Naive thymus-derived CD4-positive, alpha-beta T cell (primary cell): ENCODE data around the gene STRN4. TPM values are rescaled to one million over a fixed set of nuclear protein-coding genes. Genes with fewer than 3 reads are reported as not detected.

Experiments
- ATAC-seq: fragments of 150-1000 bp; cut with Tn5 transposase; 2 replicates; pipeline ENCODE4 v1.10.0; 2021; ENCODE audit warnings: mild to moderate bottlenecking, moderate library complexity
- CTCF ChIA-PET: fragments of 350-600 bp; sonication (Branson Sonifier 250); formaldehyde crosslinking; loops from one replicate; lab custom pipeline; 2021; ENCODE audit warnings: antibody characterized with exemption; lab: Charles Lee
- POLR2A ChIA-PET: fragments of 350-600 bp; sonication (Branson Sonifier 250); formaldehyde crosslinking; loops from one replicate; lab custom pipeline; 2021; ENCODE audit warnings: antibody characterized with exemption, inconsistent platforms; lab: Charles Lee
- DNase-seq, 9 donors: peaks; one replicate each; pipeline versions ENCODE4 v3.0.0 to v3.0.0-alpha.2; 2020 to 2022; ENCODE audit warnings: mixed read lengths in 1 of 9
- H3K27ac ChIP-seq: one replicate; pipeline ENCODE4 v1.7.0; 2013; ENCODE audit warnings: mild to moderate bottlenecking, low read depth, low read length, moderate library complexity
- H3K27me3 ChIP-seq, 2 donors: one replicate each; pipeline ENCODE4 v1.7.0; 2013; ENCODE audit warnings: low read length in 2 of 2, mild to moderate bottlenecking in 2 of 2, moderate library complexity in 2 of 2; ENCODE audit not compliant: control insufficient read depth in 2 of 2, insufficient read depth in 2 of 2
- H3K36me3 ChIP-seq, 3 experiments: 1 replicate in 2 of 3; 2 replicates in 1 of 3; pipeline ENCODE4 v1.7.0; 2013; ENCODE audit warnings: low read length in 3 of 3, mild to moderate bottlenecking in 3 of 3, moderate library complexity in 1 of 3; ENCODE audit not compliant: insufficient read depth in 3 of 3, control insufficient read depth in 2 of 3
- H3K4me1 ChIP-seq, 2 donors: one replicate each; pipeline ENCODE4 v1.7.0; 2013; ENCODE audit warnings: low read length in 2 of 2, mild to moderate bottlenecking in 2 of 2, moderate library complexity in 1 of 2; ENCODE audit not compliant: control insufficient read depth in 2 of 2, insufficient read depth in 2 of 2
- H3K4me3 ChIP-seq: 2 replicates; pipeline ENCODE4 v1.7.0; 2013; ENCODE audit warnings: mild to moderate bottlenecking, low read length
- H3K9me3 ChIP-seq, 3 experiments: 1 replicate in 2 of 3; 2 replicates in 1 of 3; pipeline ENCODE4 v1.7.0; 2013; ENCODE audit warnings: low read length in 3 of 3; ENCODE audit not compliant: control insufficient read depth in 2 of 3
- H3K27ac Mint-ChIP-seq, 9 donors: one replicate each; pipeline ENCODE4 v1.8.0; 2020 to 2022; ENCODE audit warnings: mixed read lengths in 9 of 9, mild to moderate bottlenecking in 8 of 9, moderate library complexity in 5 of 9, inconsistent platforms in 2 of 9
- H3K27me3 Mint-ChIP-seq, 5 donors: one replicate each; pipeline ENCODE4 v1.8.0; 2021 to 2022; ENCODE audit warnings: mixed read lengths in 5 of 5, mild to moderate bottlenecking in 1 of 5
- H3K36me3 Mint-ChIP-seq, 5 donors: one replicate each; pipeline ENCODE4 v1.8.0; 2020 to 2022; ENCODE audit warnings: mixed read lengths in 5 of 5, mild to moderate bottlenecking in 3 of 5, inconsistent platforms in 1 of 5
- H3K4me1 Mint-ChIP-seq, 7 donors: one replicate each; pipeline ENCODE4 v1.8.0; 2020 to 2022; ENCODE audit warnings: mixed read lengths in 7 of 7, mild to moderate bottlenecking in 3 of 7, inconsistent platforms in 1 of 7
- H3K4me3 Mint-ChIP-seq, 10 donors: one replicate each; pipeline ENCODE4 v1.8.0; 2020 to 2022; ENCODE audit warnings: mild to moderate bottlenecking in 10 of 10, mixed read lengths in 10 of 10, moderate library complexity in 6 of 10, inconsistent platforms in 2 of 10
- H3K9me3 Mint-ChIP-seq, 11 donors: one replicate each; pipeline ENCODE4 v1.8.0; 2020 to 2022; ENCODE audit warnings: mixed read lengths in 11 of 11, mild to moderate bottlenecking in 4 of 11, inconsistent platforms in 1 of 11, moderate library complexity in 1 of 11
- intact Hi-C, 2 donors: fragments of 100-400 bp; cut with micrococcal nuclease; formaldehyde crosslinking; loops; one replicate each; pipeline ENCODE4 v1.15.1; 2023
- polyA plus RNA-seq, 2 donors: library from polyadenylated mRNA; unstranded; fragments of 300-500 nt; fragmentation: Illumina TruSeq; gene quantifications; one replicate each; pipeline ENCODE4 v1.2.3, GENCODE V29; 2021
- total RNA-seq, 6 experiments: library from RNA in 5 of 6; stranded (reverse) in 5 of 6; gene quantifications; 1 replicate in 5 of 6; 2 replicates in 1 of 6; pipeline ENCODE4 v1.2.3 and lab custom pipeline; 2021 to 2026

The STRN4 gene
- total and polyA plus RNA-seq, 7 experiments from 2014 or later: 16.2 to 120 (median 87.1) TPM

- DNase-seq: no peak
- no peaks in the 10 kb centered on the region for H3K9me3 ChIP-seq
- no peaks in the 10 kb centered on the region for H3K4me1 ChIP-seq
- H3K27me3 ChIP-seq: no peaks in the 10 kb centered on the region
- H3K27ac Mint-ChIP-seq: no peak overlapping the region
- no peak overlapping the region for H3K27ac ChIP-seq
- intact Hi-C loops: no loop called here
- peaks cover 0 to 1% (median 0%) of the 10 kb centered on the region in 5 donors for H3K36me3 Mint-ChIP-seq
- ATAC-seq: no peak
- ChIA-PET POLR2A (no interaction called here), CTCF (no interaction called here)
- peaks cover 0 to 9% (median 0%) of the 10 kb centered on the region in 3 experiments for H3K36me3 ChIP-seq
- H3K4me3 Mint-ChIP-seq: no peak overlapping the region
- no peaks in the 10 kb centered on the region for H3K27me3 Mint-ChIP-seq
- H3K9me3 Mint-ChIP-seq: no peaks in the 10 kb centered on the region
- no peak overlapping the region for H3K4me3 ChIP-seq
- peaks cover 0 to 10% (median 5%) of the 10 kb centered on the region in 7 donors for H3K4me1 Mint-ChIP-seq
These were observed 13.6 kb upstream of the STRN4 start for GRCh38 chr19:46759817-46760333.

DNA sequence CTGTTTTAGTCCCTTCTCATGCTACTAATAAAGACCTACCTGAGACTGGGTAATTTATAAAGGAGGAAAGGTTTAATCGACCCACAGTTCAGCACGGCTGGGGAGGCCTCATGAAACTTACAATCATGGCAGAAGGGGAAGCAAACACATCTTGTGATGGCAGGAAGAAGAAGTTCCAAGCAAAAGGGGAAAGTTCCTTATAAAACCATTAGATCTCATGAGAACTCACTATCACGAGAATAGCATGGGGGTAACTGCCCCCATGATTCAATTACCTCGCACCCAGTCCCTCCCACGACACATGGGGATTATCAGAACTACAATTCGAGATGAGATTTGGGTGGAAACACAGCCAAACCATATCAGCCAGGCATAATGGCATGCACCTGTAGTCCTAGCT lies 13.0 kb upstream of the STRN4 start:
- ChIA-PET POLR2A (no interaction called here), CTCF (interaction anchor here (1.7 to 2.8 kb wide), 3 partner anchors 63 to 254 kb away, joined by 6 to 49 read pairs (median 8); no protein-coding TSS in a partner anchor)
- H3K9me3 ChIP-seq: no peaks in the 10 kb centered on the region
- Mint-ChIP-seq H3K4me3 (no peak overlapping the region), H3K4me1 (peaks cover 0 to 10% (median 5%) of the 10 kb centered on the region in 7 donors), H3K27me3 (no peaks in the 10 kb centered on the region), H3K27ac (no peak overlapping the region), H3K36me3 (peaks cover 0 to 1% (median 0%) of the 10 kb centered on the region in 5 donors), H3K9me3 (no peaks in the 10 kb centered on the region)
- H3K27ac ChIP-seq: no peak overlapping the region
- intact Hi-C loops: no loop called here
- no peak overlapping the region for H3K4me3 ChIP-seq
- DNase-seq (no peak), ATAC-seq (no peak)
- peaks cover 0 to 9% (median 0%) of the 10 kb centered on the region in 3 experiments for H3K36me3 ChIP-seq
- no peaks in the 10 kb centered on the region for H3K27me3 ChIP-seq
- no peaks in the 10 kb centered on the region for H3K4me1 ChIP-seq

DNA sequence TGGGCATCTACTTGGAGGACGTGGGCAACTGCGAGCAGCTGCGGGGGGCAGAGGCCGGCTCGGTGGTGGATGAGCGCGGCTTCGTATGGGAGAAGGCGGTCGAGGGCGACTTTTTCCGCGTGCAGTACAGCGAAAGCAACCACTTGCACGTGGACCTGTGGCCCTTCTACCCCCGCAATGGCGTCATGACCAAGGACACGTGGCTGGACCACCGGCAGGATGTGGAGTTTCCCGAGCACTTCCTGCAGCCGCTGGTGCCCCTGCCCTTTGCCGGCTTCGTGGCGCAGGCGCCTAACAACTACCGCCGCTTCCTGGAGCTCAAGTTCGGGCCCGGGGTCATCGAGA lies 10.3 kb upstream of the STRN4 start:
- intact Hi-C loops: no loop called here
- no peak overlapping the region for H3K4me3 ChIP-seq
- POLR2A ChIA-PET: interaction anchor here (0.9 kb wide), 1 partner anchor 84 kb away, joined by 3 read pairs; no protein-coding TSS in a partner anchor

DNA sequence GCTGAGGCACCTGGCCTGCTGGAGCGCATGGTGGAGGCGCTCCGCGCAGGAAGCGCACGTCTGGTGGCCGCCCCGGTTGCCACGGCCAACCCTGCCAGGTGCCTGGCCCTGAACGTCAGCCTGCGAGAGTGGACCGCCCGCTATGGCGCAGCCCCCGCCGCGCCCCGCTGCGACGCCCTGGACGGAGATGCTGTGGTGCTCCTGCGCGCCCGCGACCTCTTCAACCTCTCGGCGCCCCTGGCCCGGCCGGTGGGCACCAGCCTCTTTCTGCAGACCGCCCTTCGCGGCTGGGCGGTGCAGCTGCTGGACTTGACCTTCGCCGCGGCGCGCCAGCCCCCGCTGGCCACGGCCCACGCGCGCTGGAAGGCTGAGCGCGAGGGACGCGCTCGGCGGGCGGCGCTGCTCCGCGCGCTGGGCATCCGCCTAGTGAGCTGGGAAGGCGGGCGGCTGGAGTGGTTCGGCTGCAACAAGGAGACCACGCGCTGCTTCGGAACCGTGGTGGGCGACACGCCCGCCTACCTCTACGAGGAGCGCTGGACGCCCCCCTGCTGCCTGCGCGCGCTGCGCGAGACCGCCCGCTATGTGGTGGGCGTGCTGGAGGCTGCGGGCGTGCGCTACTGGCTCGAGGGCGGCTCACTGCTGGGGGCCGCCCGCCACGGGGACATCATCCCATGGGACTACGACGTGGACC lies 9.7 kb upstream of the STRN4 start:
- CTCF ChIA-PET: interaction anchor here (1.1 to 6.1 kb wide), 4 partner anchors 11 to 85 kb away, joined by 3 to 49 read pairs (median 18); no protein-coding TSS in a partner anchor
- no peaks in the 10 kb centered on the region for H3K9me3 Mint-ChIP-seq
- H3K4me3 ChIP-seq: no peak overlapping the region
- intact Hi-C loops: no loop called here
- H3K36me3 ChIP-seq: peaks cover 0 to 15% (median 0%) of the 10 kb centered on the region in 3 experiments
- H3K9me3 ChIP-seq: no peaks in the 10 kb centered on the region
- H3K4me1 ChIP-seq: no peaks in the 10 kb centered on the region
- H3K36me3 Mint-ChIP-seq: peaks cover 0 to 4% (median 1%) of the 10 kb centered on the region in 5 donors
- POLR2A ChIA-PET: interaction anchor here (0.9 kb wide), 1 partner anchor 85 kb away, joined by 3 read pairs; no protein-coding TSS in a partner anchor
- no peaks in the 10 kb centered on the region for H3K27me3 Mint-ChIP-seq
- no peak for DNase-seq
- H3K27ac ChIP-seq: no peak overlapping the region
- no peak overlapping the region for H3K27ac Mint-ChIP-seq
- no peak for ATAC-seq
- no peaks in the 10 kb centered on the region for H3K27me3 ChIP-seq
- peaks cover 4 to 18% (median 10%) of the 10 kb centered on the region in 7 donors for H3K4me1 Mint-ChIP-seq
- H3K4me3 Mint-ChIP-seq: no peak overlapping the region

More for the DNA sequence above, 10.3 kb upstream of the STRN4 start:
- no peak overlapping the region for H3K4me3 Mint-ChIP-seq
- peaks cover 0 to 4% (median 1%) of the 10 kb centered on the region in 5 donors for H3K36me3 Mint-ChIP-seq
- H3K4me1 Mint-ChIP-seq: peaks cover 4 to 18% (median 10%) of the 10 kb centered on the region in 7 donors
- H3K9me3 ChIP-seq: no peaks in the 10 kb centered on the region
- ATAC-seq: no peak
- H3K27ac Mint-ChIP-seq: no peak overlapping the region
- H3K27me3 Mint-ChIP-seq: no peaks in the 10 kb centered on the region
- no peaks in the 10 kb centered on the region for H3K4me1 ChIP-seq
- CTCF ChIA-PET: interaction anchor here (1.1 to 2.8 kb wide), 3 partner anchors 11 to 84 kb away, joined by 3 to 49 read pairs (median 4); no protein-coding TSS in a partner anchor
- H3K36me3 ChIP-seq: peaks cover 0 to 15% (median 0%) of the 10 kb centered on the region in 3 experiments
- H3K9me3 Mint-ChIP-seq: no peaks in the 10 kb centered on the region
- no peak for DNase-seq
- H3K27ac ChIP-seq: no peak overlapping the region
- H3K27me3 ChIP-seq: no peaks in the 10 kb centered on the region

DNA sequence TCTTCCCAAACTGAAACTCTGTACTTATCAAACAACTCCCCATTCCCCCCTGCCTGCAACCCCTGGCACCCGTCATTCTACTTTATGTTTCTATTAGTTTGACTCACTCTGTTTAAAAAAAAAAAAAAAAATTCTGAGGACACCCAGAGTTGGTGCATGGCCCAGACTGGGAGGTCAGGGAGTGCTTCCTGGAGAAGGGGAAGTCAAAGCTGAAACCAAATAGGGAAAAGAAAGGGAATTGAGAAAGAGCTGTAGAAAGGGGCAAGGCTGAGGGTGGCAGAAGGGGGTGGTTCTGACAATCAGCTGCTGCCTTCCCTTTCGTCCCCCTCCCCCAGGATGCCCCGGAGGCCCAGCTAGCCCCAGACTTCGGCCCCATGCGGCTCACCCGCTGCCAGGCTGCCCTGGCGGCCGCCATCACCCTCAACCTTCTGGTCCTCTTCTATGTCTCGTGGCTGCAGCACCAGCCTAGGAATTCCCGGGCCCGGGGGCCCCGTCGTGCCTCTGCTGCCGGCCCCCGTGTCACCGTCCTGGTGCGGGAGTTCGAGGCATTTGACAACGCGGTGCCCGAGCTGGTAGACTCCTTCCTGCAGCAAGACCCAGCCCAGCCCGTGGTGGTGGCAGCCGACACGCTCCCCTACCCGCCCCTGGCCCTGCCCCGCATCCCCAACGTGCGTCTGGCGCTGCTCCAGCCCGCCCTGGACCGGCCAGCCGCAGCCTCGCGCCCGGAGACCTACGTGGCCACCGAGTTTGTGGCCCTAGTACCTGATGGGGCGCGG lies 9.0 kb upstream of the STRN4 start:
- no peaks in the 10 kb centered on the region for H3K27me3 Mint-ChIP-seq
- peaks cover 0 to 8% (median 1%) of the 10 kb centered on the region in 5 donors for H3K36me3 Mint-ChIP-seq
- Histone ChIP-seq H3K4me3 (no peak overlapping the region), H3K9me3 (no peaks in the 10 kb centered on the region), H3K36me3 (peaks cover 0 to 21% (median 0%) of the 10 kb centered on the region in 3 experiments), H3K27me3 (no peaks in the 10 kb centered on the region), H3K4me1 (no peaks in the 10 kb centered on the region), H3K27ac (no peak overlapping the region)
- no peaks in the 10 kb centered on the region for H3K9me3 Mint-ChIP-seq
- H3K4me3 Mint-ChIP-seq: no peak overlapping the region
- CTCF ChIA-PET: interaction anchor here (0.7 to 6.1 kb wide), 4 partner anchors 30 to 85 kb away, joined by 4 to 31 read pairs (median 8); no protein-coding TSS in a partner anchor
- peak overlapping the region in 1 of 9 donors; percentile 14 for H3K27ac Mint-ChIP-seq
- POLR2A ChIA-PET: interaction anchor here (0.5 kb wide), 1 partner anchor 13 kb away, joined by 3 read pairs; no protein-coding TSS in a partner anchor
- peaks cover 4 to 20% (median 10%) of the 10 kb centered on the region in 7 donors for H3K4me1 Mint-ChIP-seq
- ATAC-seq: no peak
- intact Hi-C loops: no loop called here
- DNase-seq: no peak

- peak; percentile 91 for ATAC-seq
- peaks cover 0 to 21% (median 4%) of the 10 kb centered on the region in 3 experiments for H3K36me3 ChIP-seq
- POLR2A ChIA-PET: no interaction called here
- no peaks in the 10 kb centered on the region for H3K27me3 ChIP-seq
- intact Hi-C loops: loop anchor here in 1 of 2 donors (1.0 kb wide), 2 partner anchors 49 to 224 kb away; no protein-coding TSS in a partner anchor
- H3K27me3 Mint-ChIP-seq: no peaks in the 10 kb centered on the region
- H3K36me3 Mint-ChIP-seq: peaks cover 1 to 8% (median 3%) of the 10 kb centered on the region in 5 donors
- H3K4me3 ChIP-seq: no peak overlapping the region
- no peaks in the 10 kb centered on the region for H3K4me1 ChIP-seq
- H3K9me3 ChIP-seq: no peaks in the 10 kb centered on the region
- CTCF ChIA-PET: interaction anchor here (0.7 to 6.1 kb wide), 10 partner anchors 19 to 1307 kb away, joined by 3 to 31 read pairs (median 4); no protein-coding TSS in a partner anchor
- no peak overlapping the region for H3K4me3 Mint-ChIP-seq
- no peaks in the 10 kb centered on the region for H3K9me3 Mint-ChIP-seq
- peak; percentile 49 to 68 (median 65) for DNase-seq
- H3K4me1 Mint-ChIP-seq: peaks cover 6 to 21% (median 13%) of the 10 kb centered on the region in 7 donors
- peak overlapping the region in 2 of 9 donors; percentile 45 to 65 for H3K27ac Mint-ChIP-seq
- H3K27ac ChIP-seq: no peak overlapping the region
These were observed 7.3 kb upstream of the STRN4 start for GRCh38 chr19:46753420-46754155.
